GM19035 (cell line): ENCODE results near the gene GALNS.
"Not testable (repeated sequence)": the region's sequence is repeated elsewhere in the genome, so short reads cannot be mapped to it uniquely, and the experiment has no call there.

Experiments used
- ATAC-seq: cut with Tn5 transposase; IDR thresholded peaks from one replicate; pipeline ENCODE4 v1.9.1; 2021; ENCODE audit not compliant: unreplicated experiment

The GALNS gene

DNA sequence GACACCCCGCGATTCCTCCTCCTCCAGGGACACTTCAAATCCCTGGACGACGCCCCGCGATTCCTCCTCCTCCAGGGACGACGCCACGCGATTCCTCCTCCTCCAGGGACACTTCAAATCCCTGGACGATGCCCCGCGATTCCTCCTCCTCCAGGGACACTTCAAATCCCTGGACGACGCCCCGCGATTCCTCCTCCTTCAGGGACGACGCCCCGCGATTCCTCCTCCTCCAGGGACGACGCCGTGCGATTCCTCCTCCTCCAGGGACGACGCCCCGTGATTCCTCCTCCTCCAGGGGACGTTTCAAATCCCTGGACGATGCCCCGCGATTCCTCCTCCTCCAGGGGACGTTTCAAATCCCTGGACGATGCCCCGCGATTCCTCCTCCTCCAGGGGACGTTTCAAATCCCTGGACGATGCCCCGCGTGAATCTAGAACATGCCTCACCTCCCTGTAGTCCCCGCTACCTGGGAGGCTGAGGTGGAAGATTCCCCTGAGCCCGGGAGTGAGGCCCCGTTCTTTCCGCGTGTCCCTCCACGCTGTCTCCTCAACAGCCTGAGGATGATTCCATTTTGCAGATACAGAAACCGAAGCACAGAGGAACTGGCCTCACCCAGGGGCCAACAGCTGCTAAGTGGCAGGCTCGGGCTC lies 33.1 kb upstream of the GALNS start:
- ATAC-seq, result not testable (repeated sequence)

DNA sequence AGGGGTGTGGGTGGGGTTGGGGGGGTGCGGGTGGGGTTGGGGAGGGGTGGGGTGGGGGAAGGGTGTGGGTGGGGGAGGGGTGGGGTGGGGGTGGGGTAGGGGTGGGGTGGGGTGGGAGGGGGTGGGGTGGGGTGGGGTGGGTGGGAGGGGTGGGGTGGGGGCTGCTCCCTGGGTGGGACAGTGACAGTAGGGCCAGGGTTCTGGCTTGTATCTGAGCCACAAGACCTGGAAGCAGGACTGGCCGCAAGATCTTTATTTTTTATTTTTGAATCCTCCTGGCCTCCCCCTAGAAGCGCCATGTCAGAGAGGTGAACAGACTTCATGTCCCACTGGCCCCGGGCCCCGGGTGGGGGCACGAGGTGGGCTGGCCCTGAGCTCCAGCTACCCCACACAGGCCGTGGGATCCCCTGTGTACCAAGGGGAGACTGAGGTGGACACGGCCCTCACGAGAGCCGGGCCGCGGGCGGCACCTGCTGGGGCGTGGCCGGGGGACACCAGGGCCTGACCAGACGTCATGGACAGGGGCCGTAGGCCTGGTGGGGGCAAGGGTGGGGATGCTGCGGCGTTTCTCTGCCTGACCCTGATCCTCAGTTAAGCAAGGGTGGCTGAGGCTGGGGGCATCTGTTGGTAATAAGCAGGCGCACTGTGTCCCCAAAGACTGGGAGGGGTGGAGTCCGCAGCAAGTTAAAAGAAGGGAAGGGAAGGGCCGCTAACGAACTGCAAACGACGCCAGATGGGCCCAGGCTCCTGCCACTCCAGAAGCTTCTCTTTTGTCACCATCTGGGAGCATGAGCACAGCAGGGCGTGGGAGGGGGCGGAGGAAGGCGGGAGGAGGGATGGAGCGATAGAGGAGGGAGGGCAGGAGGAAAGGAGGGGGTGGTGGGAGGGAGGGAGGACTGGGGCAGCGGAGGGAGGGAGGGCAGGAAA lies 32.0 kb upstream of the GALNS start:
- ATAC-seq, result no peak

DNA sequence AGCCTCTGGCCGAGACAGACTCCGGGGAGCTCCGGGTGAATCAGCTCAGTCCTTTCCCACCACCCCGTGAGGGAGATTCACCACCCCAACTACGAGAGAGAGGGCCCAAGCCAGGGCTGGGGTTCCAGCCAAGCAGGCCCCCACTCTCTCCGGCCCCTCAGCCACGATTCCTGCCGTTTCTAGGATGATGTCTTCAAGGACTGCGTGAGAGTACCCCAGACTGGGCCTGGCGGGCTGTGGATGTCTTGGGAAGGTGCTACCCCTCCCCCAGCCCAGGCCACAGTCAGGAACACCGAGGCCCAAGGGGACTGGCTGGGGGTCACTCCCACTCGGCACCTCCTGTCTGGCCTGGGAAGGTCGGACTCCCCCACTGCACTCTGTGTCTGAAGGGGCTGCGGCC lies 31.3 kb upstream of the GALNS start:
- no peak for ATAC-seq

DNA sequence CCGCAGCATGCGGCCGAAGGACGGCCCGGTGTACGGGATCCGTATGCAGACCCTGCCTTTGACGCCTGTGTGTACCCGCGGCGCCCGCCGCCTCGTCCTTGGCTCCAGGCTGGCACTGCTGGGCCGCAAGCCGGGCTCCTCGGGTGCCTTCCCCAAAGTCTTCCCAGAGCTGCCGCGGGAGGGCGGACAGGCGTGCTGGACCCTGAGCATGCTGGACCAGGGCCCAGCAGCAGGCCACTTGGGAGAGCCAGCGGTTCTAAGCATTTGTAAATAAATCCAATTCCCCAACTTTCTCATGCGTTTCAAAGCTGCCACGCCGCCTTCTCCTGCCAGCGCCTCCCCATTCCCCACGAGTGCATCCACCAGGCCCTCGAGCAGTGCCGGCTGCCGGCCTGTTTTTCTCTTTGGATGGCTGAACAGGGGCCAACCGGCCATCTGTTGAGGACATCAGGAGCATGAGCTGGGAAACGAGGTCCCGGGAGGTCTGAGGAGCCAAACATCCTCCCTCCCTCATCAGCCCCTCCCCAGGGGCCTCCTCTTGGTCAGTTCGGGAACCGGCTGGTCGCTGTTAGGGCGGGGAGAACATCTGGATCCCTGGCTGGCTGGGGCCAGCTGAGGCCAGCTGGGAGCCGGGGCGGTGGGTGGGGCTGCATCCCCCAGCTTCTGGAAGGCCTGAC lies 30.2 kb upstream of the GALNS start:
- no peak for ATAC-seq

DNA sequence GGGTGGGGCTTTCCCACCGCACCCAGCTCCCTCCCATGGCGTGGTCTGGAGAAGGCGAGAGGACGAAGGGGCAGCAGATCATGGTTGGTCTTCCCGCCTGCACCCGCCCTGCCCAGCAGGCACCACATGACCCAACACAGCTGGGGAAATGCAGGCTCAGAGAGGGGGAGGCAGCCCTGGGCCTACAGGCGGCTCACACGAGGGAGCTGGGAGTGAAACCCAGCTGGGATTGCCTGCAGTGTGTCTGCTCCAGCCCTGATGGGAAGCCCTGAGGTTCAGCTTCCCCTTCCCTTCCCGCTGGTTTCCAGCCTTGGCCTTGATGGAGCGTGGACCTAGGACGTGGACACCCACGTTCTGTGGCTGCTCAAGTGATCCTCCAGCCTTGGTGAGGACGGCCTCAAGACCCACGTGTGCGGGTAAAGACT lies 29.7 kb upstream of the GALNS start:
- no peak for ATAC-seq

DNA sequence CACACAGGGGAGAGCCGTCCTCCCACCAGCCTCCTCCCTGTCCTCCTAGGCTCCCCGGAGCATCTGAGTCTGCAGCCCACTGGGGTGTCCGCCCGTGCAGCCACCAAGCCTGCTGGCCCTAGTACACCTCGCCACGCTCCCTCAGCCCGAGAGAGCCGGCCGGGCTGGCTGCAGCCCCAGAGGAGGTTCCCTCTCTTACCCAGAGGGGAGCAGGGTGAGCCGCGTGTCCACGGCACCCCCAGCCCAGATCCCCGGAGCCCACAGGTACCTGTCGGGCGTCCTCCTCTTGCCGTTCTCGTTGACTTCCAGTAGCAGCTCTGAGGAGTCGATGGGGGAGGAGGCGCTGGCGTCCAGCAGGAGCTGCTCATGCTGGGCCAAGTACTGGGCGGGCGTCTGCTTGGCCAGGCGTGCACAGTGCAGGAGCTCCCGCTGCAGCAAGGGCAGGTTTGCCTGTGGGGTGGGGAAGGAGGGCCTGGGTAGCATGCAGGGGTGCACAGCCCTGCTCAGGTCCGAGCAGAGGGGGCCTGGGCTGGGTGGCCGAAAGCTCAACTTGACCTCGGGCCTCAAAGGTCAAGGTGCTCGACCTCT lies 29.0 kb upstream of the GALNS start:
- no peak for ATAC-seq

DNA sequence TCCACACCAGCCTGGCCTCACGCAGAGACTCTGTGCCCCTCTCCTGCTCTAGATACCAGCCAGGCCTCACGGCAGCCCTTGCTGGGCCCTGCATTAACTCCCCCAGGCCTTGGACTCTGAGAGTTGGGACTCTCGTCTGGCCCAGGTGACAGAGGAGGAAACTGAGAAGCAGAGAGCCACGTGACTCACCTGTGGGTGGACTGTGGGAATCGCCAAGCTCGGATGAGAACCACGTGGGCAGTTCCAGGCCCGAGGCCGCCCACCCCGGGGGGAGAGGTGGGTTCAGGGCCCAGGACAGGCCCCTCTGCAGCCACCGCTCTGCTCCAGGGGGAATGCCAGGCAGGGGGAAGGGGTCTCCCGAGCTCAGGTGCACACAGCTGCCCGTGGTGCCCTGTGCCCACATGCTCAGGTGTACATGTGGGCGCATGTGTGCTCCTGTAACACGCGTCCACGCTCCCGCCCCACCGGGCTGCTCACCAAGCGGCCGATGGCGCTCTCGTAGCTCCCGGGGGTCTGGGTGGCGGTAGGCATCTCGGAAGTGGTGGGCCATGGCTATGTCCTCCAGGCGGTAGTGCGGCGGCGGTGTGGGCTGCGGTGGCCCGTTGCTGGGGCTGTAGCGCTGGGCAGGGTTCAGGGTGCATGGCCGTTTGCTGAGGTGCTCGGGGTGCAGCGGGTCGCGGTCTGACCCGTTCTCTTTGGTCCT lies 28.0 kb upstream of the GALNS start:
- ATAC-seq, result no peak

DNA sequence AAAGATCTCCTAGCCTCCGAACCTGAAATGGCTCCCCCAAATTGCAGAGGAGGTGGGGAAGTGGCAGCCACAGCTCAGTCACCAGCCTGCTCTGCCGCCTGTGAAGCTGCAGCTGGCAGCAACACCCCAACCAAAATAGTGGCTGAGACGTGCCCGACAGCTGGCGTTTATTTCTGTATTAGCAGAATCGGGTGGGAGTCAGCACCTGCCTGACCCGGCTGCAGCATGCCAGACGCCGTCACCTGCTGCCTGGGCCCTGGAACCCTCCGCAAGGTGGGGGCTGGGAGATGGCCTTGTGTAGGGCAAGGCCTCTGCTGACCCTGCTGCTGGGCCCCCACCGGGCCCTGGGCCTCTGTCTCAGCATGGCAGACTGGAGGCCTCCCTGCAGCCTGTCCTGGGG lies 27.2 kb upstream of the GALNS start:
- ATAC-seq, result no peak

DNA sequence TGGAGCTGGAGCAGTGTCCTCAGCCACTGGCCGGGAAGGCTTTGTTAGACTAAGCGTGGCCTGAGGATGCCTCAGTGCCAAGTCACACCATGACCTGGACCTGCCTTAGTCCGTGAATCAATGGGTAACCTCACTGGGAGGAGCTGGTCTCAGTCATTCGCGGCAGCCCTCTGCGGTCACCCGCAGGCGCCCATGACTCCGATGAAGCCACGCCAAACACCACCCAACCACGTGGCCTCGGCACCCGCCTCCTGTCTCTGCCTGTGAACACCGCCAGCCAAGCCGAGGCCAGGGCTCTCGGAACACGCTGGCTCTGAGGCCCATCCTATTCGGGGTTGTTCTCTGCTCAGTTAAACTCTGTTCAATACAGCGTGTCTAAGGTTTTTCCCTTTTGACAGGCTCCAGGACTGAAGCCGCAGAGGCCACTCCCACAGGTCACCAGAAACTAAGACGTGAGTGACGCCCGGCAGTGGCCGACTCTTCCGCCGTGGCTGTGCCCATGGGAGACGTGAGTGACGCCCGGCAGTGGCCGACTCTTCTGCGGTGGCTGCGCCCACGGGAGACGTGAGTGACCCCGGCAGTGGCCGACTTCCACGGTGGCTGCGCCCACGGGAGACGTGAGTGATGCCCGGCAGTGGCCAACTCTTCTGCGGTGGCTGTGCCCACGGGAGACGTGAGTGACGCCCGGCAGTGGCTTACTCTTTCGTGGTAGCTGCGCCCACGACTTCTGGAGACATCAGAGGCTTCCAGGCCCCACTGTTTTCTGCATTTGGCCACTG lies 26.6 kb upstream of the GALNS start:
- ATAC-seq, result no peak

DNA sequence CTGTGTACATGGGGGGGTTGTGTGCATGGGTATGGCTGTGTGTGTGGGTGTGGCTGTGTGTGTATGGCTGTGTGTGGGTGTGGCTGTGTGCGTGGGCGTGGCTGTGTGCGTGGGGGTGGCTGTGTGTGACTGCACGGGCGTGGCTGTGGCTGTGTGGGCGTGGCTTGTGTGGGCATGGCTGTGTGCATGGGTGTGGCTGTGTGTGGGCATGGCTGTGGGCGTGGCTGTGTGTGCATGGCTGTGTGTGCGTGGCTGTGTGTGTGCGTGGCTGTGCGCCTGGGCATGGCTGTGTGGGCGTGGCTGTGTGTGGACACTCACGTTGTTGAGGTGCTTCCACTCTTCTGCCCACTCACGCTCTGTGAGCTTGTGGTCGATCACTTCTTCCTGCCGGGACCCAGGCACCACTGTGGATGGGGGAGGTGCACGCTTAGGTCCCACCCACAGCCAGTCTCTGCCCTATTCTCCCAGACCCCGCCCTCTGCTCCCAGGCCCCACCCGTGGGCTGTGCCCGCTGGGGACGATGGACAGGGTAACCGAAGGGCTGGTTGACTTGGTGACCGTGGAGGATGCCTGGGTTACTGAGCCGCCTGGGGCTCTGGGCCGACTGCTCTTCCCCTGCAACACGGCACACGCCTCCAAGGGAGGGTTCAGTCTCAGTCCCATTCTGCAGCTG lies 25.7 kb upstream of the GALNS start:
- ATAC-seq, result no peak

DNA sequence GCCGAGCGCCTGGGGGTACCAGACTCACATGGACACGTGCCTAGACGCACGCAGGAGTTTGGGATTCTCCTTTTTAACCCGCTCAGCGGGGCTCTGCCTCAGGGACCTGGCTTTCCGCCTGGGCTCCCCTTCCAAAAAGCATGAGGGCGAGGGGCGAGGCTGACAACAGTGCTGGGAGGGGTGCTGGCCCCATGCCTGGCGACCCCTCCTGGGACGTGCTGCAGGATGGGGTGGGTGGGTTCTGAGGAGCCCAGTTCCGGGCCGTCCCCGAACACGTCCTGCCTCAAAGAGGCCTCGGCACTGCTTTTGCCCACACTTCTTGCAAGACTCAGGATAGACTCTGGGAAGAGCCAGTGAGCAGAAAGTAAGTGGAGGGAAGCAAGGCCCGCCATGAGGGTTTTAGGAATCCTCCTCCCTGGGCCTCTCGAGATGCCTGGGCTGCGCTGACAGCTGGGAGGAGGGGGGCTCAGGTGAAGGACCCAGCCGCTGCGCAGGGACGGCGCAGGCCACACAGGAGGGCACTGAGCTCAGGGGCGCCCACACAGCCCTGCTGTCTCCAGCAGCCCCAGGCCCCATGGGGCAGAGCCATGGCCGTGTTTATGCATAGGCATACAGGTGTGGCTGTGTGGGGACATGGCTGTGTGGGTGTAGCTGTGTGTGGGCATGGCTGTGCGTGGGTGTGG lies 25.1 kb upstream of the GALNS start:
- no peak for ATAC-seq

DNA sequence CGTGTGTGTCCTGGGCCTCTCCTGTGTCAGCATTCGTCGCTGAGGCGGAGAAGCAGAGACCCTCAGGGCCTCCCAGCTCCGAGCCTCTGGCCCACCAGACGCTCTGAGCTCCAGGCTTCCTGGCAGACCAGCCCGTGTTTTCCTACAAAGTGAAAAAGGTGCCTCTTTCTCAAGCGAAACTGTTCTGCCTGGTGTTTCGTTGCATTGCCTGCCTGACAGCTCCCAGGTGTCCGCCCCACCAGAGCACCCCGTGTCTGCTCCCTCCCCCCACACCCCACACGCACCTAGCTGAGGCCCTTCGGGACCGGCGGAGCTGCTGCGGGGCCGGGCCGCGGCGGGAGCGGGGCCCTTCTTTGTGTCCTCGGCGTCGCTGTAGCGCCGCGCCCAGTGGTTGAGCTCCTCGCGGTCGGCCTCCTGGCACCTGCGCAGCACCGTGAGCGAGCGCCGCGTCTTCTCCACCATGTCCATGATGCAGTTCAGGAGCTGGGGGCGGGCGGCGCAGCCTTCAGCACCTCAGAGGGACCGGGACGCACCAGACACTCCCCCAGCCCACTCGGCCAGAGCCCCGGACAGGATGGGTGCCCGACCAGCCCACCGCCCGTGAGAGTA lies 24.4 kb upstream of the GALNS start:
- no peak for ATAC-seq

DNA sequence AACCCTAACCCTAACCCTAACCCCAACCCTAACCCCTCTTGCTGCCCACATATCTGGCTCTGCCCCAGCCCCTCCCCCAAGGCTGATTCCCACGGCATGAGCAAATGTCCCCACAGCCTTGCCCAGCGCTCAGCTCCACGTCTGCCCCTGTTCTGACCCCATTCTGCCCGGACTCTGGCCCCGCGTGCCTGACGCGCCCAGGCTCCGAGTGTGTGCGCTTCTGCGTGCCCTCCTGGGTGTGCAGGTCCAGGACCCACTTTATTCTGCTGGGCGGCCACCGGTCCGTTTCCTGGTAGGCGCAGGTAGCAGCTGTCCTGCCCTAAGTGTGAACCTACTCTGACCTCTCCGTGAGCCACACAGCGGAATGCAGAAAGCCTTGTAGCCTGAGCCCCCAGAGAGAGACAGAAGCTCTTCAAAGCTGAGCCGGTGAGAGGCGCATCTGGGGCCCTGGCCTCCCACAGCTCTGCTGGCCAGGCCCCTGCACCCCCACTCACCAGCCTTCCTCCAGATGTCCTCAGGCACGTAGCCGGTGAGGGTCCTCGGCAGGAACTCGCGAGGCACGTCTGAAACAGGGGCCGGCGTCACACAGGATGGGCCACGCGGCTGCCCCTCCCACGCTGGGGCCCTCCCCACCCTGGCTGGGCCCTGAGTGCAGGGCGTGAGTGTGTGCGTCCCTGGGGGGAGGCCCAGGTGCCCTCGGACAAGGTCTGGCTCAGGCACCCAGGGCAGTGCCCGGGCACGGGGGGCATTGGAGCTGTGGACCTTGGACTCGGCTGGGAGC lies 23.7 kb upstream of the GALNS start:
- ATAC-seq, result no peak

DNA sequence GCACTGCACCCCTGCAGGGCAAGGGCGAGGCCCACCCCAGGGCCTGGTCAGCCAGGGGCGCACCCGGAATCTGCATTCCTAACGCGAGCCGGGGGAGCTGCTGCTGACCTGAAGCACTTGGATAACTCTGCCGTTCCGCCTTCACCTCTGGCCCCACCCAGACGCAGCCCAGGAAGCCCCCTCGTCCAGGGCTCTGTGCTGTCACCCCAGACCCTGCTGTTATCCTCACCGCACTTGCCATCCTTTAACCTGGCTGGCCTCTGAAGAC lies 23.0 kb upstream of the GALNS start:
- no peak for ATAC-seq

DNA sequence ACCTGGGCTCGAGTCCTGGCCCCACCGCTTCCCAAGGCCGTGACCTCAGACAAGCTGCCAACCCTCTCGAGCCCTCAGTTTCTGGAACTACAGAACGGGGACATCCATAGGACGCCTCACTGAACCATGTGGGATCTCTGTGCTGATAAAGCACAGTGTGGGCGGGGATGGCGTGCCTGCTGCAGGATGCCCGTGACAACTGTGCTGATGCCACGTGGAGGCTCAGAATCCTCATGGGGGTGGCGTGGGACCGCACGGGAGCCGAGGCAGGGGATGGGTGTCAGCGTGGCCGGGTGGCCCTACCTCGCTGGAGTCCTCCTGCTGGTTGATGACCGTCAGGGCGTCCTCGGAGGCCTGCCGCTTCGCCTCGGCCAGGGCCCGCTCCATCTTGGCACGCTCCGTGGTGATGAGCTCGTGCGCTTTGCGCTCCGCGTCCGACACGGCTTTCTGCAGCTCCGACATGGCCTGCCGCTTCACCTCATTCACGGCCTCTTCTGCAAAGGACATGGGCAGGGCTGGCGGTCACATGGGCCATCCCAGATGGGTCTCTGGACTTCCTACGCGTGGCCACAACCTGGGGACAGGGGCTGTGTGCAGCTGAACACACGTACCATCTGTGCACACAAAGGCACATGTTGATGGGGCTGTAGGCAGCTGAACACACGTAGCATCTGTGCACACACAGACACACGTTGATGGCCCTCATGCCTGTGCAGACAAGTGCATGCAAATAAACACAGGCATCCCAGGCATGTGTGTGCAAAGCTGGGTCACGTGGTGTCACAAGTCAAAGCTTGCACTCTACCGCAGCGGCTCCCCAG lies 22.4 kb upstream of the GALNS start:
- ATAC-seq, result no peak

DNA sequence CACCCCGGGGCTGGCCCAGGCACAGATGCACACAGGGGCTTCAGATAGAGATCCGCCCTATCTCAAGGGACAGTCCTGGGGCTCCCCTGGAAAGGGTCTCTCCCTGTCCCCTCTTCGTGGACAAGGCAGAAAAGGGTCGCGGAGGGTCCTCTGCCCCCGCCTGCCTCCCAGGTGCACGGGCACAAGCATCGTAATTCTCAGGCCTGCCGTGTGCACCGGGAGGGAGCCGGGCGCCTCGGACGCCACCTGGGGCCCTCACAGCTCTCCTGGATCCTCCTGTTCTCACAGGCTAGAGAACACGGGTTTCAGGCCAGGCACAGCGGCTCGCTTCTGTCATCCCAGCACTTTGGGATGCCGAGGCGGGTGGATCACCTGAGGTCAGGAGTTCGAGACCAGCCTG lies 21.6 kb upstream of the GALNS start:
- no peak for ATAC-seq

DNA sequence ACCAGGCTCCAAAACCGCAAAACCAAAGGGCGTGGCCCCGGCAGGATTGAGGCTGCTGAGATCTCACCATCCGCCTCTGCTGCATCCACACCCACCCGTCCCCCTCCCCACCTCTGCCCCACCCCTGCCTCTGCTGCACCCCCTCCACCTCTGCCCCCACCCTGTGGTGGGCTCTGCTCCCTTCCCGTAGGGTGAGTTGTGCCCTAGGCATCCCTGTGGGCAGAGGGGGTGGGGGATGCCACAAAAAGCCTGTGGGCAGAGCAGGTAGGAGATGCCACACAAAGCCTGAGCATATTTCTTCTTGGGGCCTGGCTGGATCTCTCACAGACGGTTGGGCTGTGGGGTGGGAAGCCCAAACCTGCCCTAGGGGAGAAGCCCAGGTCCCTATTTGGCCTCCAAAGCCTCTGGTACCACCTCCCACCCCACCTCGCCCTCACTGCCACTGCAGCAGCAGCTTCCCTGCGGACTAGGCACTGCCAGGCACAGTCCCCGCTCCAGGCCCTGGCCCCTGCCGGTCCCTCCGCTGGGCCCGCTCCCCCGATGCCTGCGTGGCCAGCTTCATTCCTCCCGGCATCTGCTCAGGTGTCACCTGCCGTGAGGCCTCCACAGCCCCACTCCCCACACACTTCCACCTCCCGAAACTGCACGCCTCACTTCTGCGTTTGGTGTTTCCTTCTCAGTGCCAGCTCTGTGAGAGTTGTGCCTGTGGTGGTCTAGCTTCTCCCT lies 21.0 kb upstream of the GALNS start:
- no peak for ATAC-seq
